NCI-H1417 treated with DMSO at 0.1 percent for 48 hours (cell line): ENCODE measurements around the gene ABLIM2.

Experiments used
- DNase-seq: peaks from one replicate; lab custom pipeline; 2025; lab: John Stamatoyannopoulos, UW

ABLIM2 gene

DNA sequence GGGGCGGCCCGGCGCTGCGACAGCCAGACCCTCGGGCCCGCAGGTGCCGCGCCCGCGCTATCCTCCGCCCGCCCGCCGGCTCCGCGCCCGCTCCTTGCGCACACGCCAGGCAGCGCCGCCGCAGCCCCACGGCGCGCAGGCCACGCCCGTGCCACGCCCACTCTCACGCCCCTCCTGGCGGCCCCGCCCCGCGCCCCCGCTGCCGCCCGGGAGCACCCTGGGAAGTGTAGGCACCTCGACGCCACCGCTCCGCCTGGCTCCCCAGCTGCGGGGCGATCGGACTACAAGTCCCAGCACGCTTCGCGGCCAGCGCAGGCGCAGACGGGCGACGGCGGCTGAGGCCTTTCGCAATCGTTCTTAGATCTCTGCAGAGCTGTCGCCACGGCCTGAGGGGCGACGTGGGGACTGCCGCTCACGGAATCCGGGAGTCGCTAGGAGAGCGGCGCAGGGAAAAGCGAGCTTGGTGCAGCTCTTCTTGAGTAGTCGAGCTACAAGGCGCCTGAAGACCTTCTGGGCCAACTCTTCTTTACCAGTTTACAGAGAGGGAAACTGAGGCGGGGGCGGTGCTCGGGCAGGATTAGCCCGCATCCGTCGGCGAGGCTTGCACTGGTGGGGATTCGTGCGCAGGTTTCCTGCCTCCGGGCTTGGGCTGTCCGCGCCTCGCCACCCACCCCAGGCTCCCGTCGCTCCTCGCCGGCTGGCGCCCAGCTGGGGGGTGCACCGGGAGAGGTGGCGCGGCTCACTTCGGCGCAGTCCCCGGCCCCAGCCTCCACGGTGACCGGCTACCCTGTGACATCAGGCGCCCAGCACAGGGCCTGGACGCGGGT lies at the start of gene ABLIM2:
Gene ABLIM2, minus strand, starts transcription at position 104 of the 827 bp plus-strand sequence. CDS start 124 bp downstream, outside the sequence.
- peak; percentile 71 for DNase-seq

DNA sequence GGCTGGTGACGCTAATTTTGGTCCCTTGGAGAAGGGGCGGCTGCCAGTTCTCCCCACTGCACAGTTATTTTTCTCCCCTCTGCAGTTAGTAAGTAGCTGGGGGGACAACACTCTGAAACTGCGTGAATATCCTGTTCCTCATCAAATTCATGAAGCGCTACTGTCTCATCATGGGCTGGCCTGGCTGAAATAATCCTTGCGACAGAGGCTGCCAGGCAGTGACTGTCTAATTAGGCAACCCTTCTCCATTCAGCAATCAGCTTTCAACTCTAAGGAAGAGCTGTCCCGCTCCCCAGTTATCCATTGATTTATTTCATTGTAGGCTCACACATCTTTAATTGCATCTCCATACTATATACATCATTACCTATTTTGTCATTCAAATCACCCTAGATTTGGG lies 48.7 kb upstream of the ABLIM2 start:
- no peak for DNase-seq

DNA sequence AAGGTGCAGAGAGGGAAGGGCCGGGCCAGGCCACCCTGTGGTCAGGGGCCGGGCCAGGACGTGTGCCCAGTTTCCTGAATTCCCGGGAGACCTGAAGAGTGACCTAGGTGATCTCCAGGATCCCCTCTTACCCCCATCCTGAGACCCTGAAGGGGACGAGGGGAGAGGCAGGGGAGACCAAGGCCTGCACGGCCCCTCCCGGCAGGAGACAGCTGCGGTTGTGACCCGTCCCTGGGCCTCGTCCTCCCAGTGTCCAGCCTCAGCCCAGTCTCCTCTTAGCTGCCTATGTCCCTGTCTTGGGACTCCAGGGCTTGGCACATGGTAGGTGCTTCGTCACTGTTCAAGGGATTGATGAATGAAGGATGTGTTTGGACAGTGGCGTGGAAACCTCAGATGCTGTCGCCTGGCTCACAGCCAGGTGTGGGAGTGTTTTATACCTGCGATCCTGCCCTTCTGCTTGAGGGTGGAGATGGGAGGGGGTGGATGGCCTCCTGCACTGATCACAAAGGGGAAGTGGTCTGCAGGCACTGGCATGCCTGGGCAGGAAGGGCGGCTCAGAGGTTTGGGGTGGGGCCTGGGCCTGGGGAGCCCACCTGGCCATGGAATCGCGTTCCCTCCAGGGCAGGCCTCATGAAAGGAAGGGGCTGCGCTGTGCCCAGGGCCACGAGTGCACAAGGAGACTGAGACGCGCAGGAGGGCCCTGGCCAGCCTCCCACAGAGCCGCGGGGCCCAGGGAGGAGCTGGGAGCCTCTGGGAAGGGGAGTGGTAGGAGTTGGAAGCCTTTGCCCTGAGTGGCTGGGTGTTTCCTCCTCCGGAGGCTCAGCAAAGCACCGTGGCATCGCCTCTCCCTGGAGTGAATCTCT lies 47.4 kb upstream of the ABLIM2 start:
- DNase-seq, result peak; percentile 40

DNA sequence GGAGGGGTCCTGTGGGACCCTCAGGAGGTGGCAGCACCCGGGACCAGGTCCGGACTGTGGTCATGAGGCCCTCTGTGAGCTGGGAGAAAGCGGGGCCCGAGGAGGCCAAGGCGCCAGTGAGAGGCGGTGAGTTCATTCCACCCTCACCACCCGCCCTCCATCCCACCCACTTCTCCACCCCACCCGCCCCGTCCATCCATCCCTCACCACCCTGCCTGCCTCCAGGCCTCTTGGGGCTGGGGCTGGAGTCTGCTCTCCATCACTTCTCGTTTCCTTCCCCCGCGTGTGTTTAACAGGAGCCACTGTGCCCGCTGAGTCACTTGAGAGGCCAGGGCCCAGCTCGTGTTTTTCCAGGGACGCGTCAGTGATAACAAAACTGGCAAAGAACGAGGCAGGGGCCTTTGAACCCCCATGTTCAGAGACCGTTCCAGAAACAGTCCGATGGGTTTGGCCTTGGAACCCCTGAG lies 46.7 kb upstream of the ABLIM2 start:
- DNase-seq, result no peak

DNA sequence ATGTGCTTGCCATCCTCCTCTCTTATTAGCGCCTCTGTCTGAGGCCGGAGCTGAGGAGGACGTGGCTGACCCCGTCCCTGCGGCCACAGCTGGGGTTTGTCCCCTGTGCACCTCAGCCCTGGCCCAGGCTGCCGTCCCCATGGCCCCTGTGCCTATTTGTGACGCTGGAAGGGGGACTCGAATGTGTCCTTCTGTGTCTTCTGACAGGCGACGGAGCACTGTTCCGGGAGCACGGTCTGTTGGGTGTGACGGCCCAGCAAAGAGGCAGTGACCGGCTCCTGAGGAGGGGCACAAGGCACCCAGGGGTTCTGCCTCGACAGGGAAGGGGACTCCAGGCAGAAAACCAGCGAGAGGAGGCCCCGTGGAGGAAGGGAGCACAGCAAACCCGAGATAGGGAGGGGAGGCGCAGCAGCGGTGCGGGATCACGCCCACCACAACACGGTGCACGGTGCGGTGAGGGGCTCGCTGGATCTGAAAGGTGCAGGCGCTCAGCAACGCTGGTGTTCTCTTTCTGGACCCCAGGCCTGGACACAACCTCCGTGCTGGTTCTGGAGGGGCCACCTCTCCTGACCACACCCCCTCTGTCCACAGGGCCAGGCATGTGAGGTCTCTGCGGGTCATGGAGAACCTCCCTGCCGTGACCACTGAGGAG lies 46.1 kb upstream of the ABLIM2 start:
- DNase-seq, result no peak

DNA sequence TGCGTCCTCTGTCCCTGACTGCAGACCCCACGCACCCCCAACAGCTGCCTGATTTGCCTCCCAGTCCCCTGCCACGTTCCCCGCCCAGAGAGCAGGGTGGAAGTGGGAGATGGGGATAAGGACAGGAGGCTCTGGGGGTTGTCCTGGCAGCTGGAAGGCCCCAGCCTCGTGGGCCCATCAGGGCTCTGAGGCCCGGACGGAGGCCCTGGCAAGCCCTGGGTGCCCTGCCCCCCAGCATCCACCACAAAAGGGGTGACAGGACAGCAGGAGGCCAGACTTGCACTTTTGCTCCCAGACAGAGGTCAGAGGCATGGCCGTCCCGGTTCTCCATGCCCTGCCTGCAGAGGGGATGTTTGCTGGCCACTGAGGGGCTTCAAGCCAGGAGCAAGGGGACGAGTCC lies 45.2 kb upstream of the ABLIM2 start:
- DNase-seq, result no peak

DNA sequence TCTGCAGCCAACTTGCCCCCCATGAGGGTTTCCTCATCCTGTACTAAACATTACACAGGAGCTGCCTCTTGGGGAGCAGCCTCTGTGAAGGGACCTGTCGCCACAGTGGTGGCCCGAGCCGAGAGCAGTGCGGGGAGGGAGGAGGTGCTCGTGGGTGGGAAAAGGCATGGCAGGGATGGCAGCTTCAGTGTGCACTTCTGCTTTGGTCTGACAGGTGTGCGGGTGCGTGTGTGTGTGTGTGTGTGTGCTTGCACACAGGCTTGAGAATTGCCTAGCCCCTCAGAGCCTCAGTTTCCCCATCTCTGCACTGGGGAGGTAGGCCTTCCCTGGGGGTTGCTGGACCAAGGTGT lies 44.4 kb upstream of the ABLIM2 start:
- no peak for DNase-seq

DNA sequence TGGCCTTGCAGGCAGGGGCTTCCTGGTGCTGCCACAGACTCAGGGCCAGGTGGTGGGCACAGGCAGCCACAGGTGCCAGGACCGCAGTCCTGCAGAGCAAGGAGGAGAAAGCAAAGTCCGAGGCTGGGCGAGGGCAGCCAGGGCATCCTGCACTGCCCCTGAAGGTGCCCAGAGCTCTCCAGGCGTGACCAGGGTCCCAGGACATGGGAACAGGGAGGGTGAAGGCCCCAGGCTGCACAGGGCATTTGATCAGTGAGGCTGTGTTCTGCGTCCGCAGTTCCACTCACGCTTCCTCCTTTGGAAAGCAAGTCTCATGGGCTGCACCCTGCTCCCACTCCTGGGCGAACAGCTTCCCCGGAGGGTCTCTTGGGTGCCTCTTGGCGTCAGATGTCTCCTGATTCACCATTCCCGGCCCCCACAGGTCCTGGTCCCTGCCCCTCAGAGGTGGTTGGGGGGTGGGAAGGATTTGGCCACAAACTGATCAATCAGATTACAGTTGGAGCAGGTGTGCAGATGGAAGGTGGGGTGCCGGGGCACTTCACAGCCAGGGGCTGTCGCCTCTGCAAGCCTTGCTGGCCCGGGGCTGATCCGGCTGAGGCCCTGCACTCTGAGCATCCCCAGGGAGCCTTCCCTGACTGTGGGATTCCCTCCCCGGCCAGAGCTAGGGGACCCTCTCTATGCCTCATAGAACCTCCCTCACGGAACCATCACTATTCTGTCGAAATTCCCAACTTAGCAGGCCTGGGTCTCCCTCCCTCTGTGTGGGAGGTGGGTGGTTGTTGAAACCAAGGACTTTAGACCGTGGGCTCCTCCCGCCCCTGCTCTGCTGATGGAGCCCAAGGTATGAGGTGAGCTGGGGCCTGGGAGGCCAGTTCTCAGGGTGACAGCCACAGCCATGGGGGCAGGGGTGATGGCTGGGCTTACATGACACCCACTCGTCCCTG lies 43.8 kb upstream of the ABLIM2 start:
- no peak for DNase-seq

DNA sequence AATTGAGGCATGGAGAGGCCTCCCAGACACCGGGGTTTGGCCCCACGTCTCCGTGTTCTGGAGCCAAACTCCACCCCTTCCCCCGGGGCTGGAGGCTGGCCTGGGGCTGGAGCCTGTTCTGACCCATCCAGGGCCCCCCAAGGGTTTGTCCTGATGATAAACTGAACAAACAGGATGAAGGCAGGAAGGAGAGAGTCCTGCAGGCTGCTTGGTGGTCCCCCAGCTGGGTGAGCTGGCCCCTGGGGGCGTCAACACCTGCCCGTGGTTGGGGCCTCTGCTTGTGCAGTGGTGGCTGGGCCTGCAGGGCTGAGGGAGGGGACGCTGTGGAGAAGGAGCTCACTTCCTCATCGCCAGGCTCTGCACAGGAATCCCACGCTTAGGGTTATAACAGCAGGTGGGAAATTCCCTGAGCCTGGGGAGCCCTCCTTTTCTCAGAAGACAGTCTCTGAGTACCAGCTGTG lies 42.7 kb upstream of the ABLIM2 start:
- DNase-seq, result no peak

DNA sequence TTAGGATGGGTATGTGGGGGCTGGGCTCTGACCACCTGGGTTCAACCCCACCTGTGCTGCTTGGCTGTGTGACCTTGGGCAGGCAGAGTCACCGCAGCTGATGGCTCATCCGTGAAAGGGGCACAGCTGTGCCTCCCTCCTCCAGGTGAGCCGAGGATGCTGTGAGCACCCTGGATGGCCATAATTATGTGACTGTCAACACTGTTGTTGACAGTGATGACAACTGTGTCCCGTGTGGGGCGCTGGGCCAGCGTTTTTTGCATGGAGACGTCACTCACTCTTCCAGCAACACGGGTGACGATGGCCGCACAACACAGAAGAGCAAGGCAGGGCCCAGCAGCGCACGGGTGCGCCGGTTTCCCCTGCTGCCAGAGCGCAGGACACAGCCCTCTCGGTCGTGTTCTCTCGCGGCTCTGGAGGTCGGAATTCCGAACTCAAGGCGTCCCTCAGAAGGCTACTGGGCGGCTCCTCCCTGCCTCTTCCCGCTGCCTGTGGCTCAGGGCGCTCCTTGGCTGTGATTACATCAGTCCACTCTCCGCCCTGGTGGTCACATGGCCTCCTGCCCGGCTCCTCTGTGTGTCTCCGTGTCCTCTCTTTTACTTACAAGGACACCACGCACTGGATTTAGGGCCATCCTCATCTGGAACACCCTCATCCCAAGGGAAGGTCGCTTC lies 41.8 kb upstream of the ABLIM2 start:
- DNase-seq, result no peak

DNA sequence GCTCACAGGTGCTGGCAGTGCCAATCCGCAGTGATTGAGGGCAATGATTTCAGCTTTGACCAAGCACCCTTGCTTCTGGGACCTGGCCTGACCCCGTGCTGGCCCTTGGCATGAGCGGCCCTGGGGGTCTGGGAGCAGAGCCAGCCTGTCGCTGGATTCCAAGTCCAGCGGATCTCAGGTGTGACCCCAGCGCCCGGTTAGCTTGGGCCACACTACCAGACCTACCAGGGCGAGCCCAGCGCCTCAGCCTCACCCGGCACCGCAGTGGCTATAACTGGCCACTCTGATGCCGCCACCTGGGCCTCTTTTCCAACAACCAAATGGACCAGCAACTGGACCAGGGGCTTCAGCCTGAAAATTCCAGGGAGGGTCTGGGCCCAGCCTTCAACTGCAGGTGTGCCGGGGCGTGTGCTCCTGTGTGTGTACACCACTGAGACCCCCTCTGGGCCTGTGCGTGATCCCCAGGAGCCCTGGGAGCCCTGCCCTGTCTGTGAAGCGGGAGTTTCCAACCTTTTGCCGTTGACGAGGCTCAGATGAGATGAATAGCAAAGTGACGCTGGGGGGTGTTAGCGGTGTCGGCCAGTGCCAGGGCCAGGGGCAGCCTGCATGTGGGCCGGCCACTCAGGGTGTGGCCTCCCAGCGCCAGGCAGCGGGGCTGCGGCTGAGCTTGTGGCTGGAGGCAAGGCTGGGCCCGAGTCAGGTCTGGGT lies 41.1 kb upstream of the ABLIM2 start:
- DNase-seq, result no peak

DNA sequence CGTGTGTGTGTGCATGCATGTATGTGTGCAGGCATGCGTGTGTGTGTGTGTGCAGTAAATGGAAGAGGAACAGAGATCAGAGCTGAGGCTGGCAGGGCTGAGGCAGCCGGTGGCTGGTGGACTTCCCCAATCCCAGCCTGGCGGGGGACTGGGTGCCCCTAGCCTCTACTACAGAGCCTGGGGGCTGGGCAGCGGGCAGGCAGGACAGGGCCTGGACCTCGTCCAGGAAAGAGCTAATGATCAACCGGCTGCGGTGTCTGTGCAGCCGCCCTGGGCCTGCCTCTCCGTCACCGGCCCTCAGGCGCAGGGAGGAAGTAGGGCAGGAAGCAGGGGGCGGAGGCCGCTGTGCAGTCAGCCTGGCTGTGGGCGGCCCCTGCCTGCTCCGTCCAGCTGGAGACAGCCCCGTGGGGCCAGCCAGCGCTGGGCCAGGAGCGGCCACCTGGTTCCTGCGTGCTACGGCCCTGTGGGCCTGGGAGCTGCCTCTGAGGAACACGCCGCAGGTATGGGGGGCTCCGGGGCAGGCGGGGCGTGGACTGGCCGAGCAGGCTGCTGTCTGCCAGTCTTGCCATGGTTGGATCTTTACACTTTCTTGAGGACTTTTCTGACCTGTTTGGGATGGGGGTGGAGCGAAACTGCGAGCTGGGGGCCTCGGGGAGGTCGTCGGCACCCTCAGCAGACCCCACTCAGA lies 40.4 kb upstream of the ABLIM2 start, which contains the start of gene SH3TC1:
Gene SH3TC1, plus strand, starts transcription at position 385 of the 688 bp plus-strand sequence. CDS start 5,905 bp downstream, outside the sequence.
- no peak for DNase-seq

DNA sequence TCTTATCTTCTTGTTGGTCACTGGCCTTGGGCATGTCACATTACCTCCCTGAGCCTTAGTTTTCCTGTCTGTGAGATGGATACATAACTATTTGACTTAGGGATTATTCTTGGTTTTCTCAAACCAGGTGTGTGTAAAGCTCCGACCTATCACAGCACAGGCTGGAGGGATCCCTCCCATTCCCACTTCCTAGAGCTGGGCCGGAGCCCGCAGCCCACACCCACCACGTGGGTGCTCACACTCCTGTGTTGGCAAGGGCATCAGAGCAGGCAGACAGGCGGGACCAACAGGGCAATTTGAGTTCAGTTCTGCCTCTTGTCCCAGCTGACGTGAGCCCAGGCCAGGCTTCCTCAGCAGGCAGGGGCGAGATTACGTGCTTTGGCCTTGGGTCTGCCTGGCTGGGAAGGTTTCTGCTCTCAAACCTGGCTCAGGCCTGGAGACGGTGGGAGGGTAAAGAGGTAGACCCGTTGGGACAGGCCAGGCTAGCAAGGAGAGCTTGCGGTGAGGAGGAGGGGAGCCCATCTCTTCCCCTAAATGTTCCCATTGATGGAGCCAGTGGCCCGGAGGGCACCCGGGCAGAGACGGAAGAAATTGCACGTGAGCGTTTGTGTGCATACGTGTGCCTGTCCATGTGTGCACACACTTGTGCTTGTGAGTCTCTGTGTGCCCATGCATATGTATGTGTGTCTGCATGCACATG lies 39.7 kb upstream of the ABLIM2 start:
- no peak for DNase-seq

DNA sequence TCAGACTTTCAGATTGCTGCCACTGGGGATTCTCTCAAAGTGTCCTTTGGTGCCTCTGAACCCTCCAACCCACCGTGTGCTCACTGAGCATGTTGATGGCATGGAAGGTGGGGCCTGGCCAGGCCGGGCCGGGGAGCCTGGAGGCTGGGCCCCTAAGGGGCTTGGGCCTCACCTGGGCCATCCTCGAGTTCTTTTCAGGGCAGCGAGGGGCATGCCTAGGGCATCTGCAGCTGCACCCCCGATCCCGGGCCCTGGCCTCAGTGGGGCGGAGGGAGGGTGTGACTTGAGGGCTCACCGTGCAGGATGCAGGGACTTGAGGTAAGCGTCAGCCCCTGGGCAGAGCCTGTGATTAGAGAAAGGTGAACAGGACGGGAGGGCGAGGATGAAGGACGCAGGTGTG lies 38.9 kb upstream of the ABLIM2 start:
- no peak for DNase-seq

DNA sequence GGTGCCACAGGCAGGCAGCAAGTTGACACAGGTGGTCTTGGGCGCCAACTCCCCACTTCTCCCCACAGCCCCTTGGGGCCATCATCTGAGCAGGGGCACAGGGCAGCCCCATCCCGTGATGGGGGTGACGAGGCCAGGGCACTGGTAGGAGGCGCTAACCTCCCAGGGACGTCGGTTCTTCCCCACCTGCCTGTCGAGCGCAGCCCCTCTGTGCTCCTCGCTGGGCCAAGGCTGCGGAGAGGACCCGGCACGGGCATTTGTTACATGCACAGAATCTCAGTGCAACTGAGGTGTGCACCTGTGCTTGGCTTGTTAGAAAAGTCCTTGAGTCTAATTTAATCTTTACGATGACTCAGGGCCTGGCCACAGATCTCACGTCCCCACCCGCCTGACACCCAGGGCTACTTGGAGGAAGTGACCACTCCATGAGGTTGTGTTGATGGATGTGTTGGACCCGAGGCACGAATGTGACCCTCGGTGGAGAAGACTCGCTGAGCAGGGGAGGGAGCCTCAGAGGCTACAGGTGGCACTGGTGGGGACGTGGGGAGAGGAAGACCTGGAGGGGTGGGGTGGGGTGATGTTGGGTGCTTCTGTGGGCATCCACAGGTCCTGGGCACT lies 37.3 kb upstream of the ABLIM2 start:
- DNase-seq, result no peak

DNA sequence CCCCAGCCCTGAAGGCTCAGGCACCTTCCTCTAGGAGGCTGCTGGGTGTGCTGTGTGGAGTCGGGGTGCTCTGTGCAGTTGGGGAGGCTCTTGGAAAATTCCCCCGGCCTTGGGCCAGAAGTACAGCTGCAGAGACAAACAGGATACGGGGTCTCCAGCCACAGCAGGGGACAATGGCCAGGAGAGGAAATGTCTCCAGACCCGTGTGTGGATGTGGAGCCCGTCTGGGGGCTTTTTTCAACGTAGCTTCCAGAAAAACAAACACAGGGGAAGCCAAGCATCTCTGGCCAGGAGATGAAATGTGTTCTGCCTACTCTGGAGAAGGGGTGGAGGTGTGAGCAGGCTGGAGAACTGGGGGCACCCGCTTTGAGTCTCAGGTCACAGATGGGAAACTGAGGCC lies 36.8 kb upstream of the ABLIM2 start:
- no peak for DNase-seq

DNA sequence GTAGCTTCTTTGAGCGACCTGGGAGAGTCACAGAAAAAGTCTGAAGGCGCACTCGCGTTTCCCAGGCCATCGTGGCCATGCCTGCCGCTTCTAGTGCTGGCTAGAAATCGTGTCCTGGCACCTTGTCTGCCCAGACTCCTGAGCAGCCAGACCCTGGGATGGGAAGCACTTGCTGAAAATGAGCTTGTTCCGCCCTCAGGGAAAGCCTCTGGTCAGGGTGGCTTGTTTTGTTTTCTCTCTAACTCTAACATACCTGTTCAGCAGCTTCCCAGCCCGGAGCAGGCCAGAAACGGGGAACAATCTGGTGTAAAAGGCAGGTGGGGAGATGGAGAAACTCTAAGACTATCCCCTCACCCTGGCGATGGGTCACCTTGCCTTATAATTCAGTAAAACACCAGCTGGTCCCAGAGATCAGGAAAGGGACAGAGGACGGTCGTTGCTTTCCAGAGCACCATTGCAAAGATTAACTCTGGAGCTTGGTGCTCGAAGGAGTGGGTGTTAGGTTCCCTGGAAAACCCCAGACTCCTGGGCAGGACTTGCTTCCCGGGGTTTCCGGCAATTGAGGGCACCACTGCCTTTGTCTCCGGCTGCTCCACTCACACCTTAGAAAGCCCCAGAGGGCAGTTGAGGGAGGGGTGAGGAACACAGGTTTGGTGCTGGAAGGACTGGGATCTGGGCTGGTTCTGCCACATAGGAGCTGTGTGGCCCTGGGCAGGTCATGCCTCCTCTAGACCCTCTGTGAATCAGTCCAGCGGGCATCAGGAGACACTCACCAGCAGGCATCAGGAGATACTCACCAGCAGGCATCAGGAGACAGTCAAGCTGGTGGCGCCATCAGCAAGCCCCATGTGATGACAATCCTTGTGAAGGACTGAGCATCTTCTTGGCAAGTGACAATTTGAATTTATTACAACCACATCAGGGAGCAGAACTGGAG lies 36.0 kb upstream of the ABLIM2 start:
- no peak for DNase-seq
